KMS-11 (cell line): ENCODE results near the gene CAV1.

Experiments
- H2AFZ ChIP-seq: fragments of 200-600 bp; sonication (generic); 2 replicates; pipeline ENCODE4 v1.6.1; 2016; ENCODE audit warnings: antibody characterized with exemption, mixed run types, low read depth
- H3K27ac ChIP-seq: fragments of 200-600 bp; sonication (generic); 2 replicates; pipeline ENCODE4 v1.6.1; 2016; ENCODE audit warnings: mild to moderate bottlenecking, mixed run types
- H3K27me3 ChIP-seq: fragments of 200-600 bp; sonication (generic); 2 replicates; pipeline ENCODE4 v1.6.1; 2017; ENCODE audit warnings: mild to moderate bottlenecking, low read depth, mixed run types, moderate library complexity; ENCODE audit not compliant: insufficient read depth
- H3K36me3 ChIP-seq: fragments of 200-600 bp; sonication (generic); 2 replicates; pipeline ENCODE4 v1.6.1; 2017; ENCODE audit warnings: mild to moderate bottlenecking, mixed run types; ENCODE audit not compliant: insufficient read depth
- H3K4me1 ChIP-seq: fragments of 200-600 bp; sonication (generic); 2 replicates; pipeline ENCODE4 v1.6.1; 2016; ENCODE audit warnings: mild to moderate bottlenecking, low read depth, mixed run types; ENCODE audit not compliant: poor library complexity, severe bottlenecking
- H3K4me2 ChIP-seq: fragments of 200-600 bp; sonication (generic); 2 replicates; pipeline ENCODE4 v1.7.0; 2016; ENCODE audit warnings: mild to moderate bottlenecking, mixed run types
- H3K4me3 ChIP-seq: fragments of 200-600 bp; sonication (generic); IDR thresholded peaks from 2 replicates; pipeline ENCODE4 v1.6.1; 2017; ENCODE audit warnings: low read depth, low read length, mixed read lengths; ENCODE audit not compliant: insufficient read depth
- H3K79me2 ChIP-seq: fragments of 200-600 bp; sonication (generic); 2 replicates; pipeline ENCODE4 v1.6.1; 2016; ENCODE audit warnings: low read depth, mixed run types; ENCODE audit not compliant: insufficient read depth
- H3K9ac ChIP-seq: fragments of 200-600 bp; sonication (generic); 2 replicates; pipeline ENCODE4 v1.6.1; 2016; ENCODE audit warnings: mild to moderate bottlenecking, mixed run types
- H4K20me1 ChIP-seq: fragments of 200-600 bp; sonication (generic); 2 replicates; pipeline ENCODE4 v1.6.1; 2016; ENCODE audit warnings: mild to moderate bottlenecking, mixed run types; ENCODE audit not compliant: insufficient read depth
- TF ChIP-seq, protein P1 (sequence below): fragments of 200-600 bp; sonication (generic); conservative IDR thresholded peaks from 2 replicates; pipeline ENCODE4 v1.6.1; 2017; ENCODE audit warnings: low read depth, mild to moderate bottlenecking, antibody characterized with exemption, low read length, moderate library complexity, mixed read lengths

CAV1 gene

DNA sequence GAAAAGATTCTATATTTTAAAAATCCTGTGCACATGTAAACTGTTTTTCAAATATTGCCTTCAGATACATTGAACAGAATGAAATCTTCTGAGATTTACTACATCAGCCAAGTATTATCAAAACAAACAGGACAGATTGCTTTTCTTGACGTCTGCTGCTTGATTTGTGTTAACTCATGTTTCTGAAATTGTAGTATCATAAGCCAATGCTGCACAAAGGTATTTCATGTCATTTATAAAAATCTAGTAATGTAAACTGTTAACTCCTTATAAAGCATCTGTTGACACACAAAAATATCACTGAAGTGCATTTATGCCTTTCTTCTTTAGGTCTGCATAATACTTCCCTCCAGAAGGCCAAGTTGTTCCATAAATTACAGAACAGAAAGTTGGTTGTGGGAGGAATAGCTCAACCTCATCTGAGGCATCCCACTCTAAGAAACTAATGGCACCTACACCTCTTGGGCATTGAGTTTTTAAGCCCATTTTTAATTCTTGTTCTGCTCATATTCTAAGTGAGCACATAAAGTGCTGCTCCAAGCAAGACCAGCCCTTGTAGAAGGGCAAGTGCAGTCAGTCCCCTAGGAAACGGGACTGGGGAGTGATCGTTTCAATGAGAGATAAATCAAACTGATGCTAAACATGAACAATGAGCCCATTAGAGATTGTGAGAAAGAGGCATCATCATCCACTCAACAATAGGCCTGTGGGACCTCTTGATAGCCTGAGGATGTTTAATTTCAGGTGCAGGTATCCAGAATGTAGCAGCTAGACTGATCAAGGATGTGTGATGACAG is 28.5 kb downstream of the CAV1 start:
- no peak overlapping the region for H3K27ac ChIP-seq
- H3K4me1 ChIP-seq = no peaks in the 10 kb centered on the region
- no peak overlapping the region for H3K4me2 ChIP-seq
- H4K20me1 ChIP-seq = no peaks in the 10 kb centered on the region
- H2AFZ ChIP-seq = no peak overlapping the region
- H3K9ac ChIP-seq = no peak overlapping the region
- H3K79me2 ChIP-seq = no peaks in the 10 kb centered on the region
- TF ChIP-seq, protein P1, sequence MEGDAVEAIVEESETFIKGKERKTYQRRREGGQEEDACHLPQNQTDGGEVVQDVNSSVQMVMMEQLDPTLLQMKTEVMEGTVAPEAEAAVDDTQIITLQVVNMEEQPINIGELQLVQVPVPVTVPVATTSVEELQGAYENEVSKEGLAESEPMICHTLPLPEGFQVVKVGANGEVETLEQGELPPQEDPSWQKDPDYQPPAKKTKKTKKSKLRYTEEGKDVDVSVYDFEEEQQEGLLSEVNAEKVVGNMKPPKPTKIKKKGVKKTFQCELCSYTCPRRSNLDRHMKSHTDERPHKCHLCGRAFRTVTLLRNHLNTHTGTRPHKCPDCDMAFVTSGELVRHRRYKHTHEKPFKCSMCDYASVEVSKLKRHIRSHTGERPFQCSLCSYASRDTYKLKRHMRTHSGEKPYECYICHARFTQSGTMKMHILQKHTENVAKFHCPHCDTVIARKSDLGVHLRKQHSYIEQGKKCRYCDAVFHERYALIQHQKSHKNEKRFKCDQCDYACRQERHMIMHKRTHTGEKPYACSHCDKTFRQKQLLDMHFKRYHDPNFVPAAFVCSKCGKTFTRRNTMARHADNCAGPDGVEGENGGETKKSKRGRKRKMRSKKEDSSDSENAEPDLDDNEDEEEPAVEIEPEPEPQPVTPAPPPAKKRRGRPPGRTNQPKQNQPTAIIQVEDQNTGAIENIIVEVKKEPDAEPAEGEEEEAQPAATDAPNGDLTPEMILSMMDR = no peak
- no peaks in the 10 kb centered on the region for H3K36me3 ChIP-seq
- no peaks in the 10 kb centered on the region for H3K27me3 ChIP-seq
- no peak overlapping the region for H3K4me3 ChIP-seq

DNA sequence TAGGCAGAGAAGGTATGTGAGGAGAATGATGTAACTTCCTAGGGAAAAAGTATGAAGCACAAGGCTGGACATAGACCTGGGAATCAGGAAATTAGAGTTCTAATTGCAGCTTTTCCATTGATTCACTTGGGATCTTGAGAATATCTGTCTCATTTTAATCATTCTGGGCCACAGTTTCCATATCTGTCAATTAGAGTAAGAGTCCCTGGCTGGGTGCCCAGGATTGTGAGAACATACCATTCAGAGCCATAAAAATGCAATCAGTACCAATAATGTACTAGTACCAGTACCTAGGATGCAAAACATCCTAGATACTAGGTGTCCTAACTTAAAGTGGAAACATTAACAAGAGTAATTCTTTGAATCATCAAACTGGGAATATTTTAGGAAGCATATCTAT is 29.6 kb downstream of the CAV1 start:
- H3K36me3 ChIP-seq = no peaks in the 10 kb centered on the region
- no peaks in the 10 kb centered on the region for H3K79me2 ChIP-seq
- H3K4me1 ChIP-seq = no peaks in the 10 kb centered on the region

GRCh38 chr7:116554911-116555310 is 30.1 kb downstream of the CAV1 start:
- no peak overlapping the region for H3K4me3 ChIP-seq
- TF ChIP-seq, protein P1 = no peak
- H3K9ac ChIP-seq = no peak overlapping the region
- H3K27me3 ChIP-seq = no peaks in the 10 kb centered on the region
- no peak overlapping the region for H3K4me2 ChIP-seq
- no peaks in the 10 kb centered on the region; the same call in 1 of the 2 replicates for H3K36me3 ChIP-seq
- no peaks in the 10 kb centered on the region for H3K4me1 ChIP-seq
- no peaks in the 10 kb centered on the region for H4K20me1 ChIP-seq
- H2AFZ ChIP-seq = no peak overlapping the region
- no peak overlapping the region for H3K27ac ChIP-seq
- no peaks in the 10 kb centered on the region for H3K79me2 ChIP-seq

More for the DNA sequence above, 29.6 kb downstream of the CAV1 start:
- Histone ChIP-seq H3K9ac (no peak overlapping the region), H3K4me2 (no peak overlapping the region), H2AFZ (no peak overlapping the region), H3K27ac (no peak overlapping the region), H3K4me3 (no peak overlapping the region), H3K27me3 (no peaks in the 10 kb centered on the region), H4K20me1 (no peaks in the 10 kb centered on the region)
- TF ChIP-seq, protein P1 = no peak

- TF ChIP-seq, protein P1 = no peak
- H3K27me3 ChIP-seq = no peaks in the 10 kb centered on the region
- no peaks in the 10 kb centered on the region for H4K20me1 ChIP-seq
- H3K79me2 ChIP-seq = no peaks in the 10 kb centered on the region
- no peak overlapping the region for H3K9ac ChIP-seq
- H2AFZ ChIP-seq = no peak overlapping the region
- H3K4me1 ChIP-seq = no peaks in the 10 kb centered on the region
- H3K4me2 ChIP-seq = no peak overlapping the region
- H3K27ac ChIP-seq = no peak overlapping the region
- H3K4me3 ChIP-seq = no peak overlapping the region
- no peaks in the 10 kb centered on the region; the same call in 1 of the 2 replicates for H3K36me3 ChIP-seq
These were observed 32.3 kb downstream of the CAV1 start for GRCh38 chr7:116557066-116557585.
